Measurements from ENCODE around the gene CAMTA1.

The CAMTA1 gene

GRCh38 chr1:7000720-7001119 lies 215.5 kb downstream of the CAMTA1 start:
- H3K9me3 ChIP-seq (ENCODE audit: severe bottlenecking), result no peaks in the 10 kb centered on the region
- no peak for TF ChIP-seq CTCF (IDR thresholded peaks at IDR 0.05; ENCODE audit: poor library complexity, severe bottlenecking)
- H3K4me1 ChIP-seq (ENCODE audit: insufficient read depth, poor library complexity, severe bottlenecking), result no peaks in the 10 kb centered on the region
- no peak overlapping the region for H3K27ac ChIP-seq (ENCODE audit: poor library complexity, severe bottlenecking)
- no peak for ATAC-seq (ENCODE audit: low read depth)
- no peaks in the 10 kb centered on the region for H3K27me3 ChIP-seq (ENCODE audit: insufficient read depth, poor library complexity, severe bottlenecking)
- no peak overlapping the region for H3K4me3 ChIP-seq (ENCODE audit: severe bottlenecking)
- DNase-seq (ENCODE audit: low spot score), result no peak
- H3K36me3 ChIP-seq (ENCODE audit: low read depth), result no peaks in the 10 kb centered on the region

GRCh38 chr1:7002728-7003127 lies 217.5 kb downstream of the CAMTA1 start:
- Histone ChIP-seq H3K4me3 (ENCODE audit: severe bottlenecking) (no peak overlapping the region), H3K36me3 (ENCODE audit: low read depth) (no peaks in the 10 kb centered on the region), H3K27me3 (ENCODE audit: insufficient read depth, poor library complexity, severe bottlenecking) (no peaks in the 10 kb centered on the region), H3K9me3 (ENCODE audit: severe bottlenecking) (no peaks in the 10 kb centered on the region), H3K27ac (ENCODE audit: poor library complexity, severe bottlenecking) (no peak overlapping the region), H3K4me1 (ENCODE audit: insufficient read depth, poor library complexity, severe bottlenecking) (no peaks in the 10 kb centered on the region)
- TF ChIP-seq CTCF (IDR thresholded peaks at IDR 0.05; ENCODE audit: poor library complexity, severe bottlenecking), result no peak
- DNase-seq (ENCODE audit: low spot score) (no peak), ATAC-seq (ENCODE audit: low read depth) (no peak)

GRCh38 chr1:7003676-7004075 lies 218.4 kb downstream of the CAMTA1 start:
- peak; percentile 31; the same call in 1 of the 3 replicates for ATAC-seq (ENCODE audit: low read depth)
- Histone ChIP-seq H3K27me3 (ENCODE audit: insufficient read depth, poor library complexity, severe bottlenecking) (no peaks in the 10 kb centered on the region), H3K4me1 (ENCODE audit: insufficient read depth, poor library complexity, severe bottlenecking) (no peaks in the 10 kb centered on the region), H3K36me3 (ENCODE audit: low read depth) (no peaks in the 10 kb centered on the region), H3K27ac (ENCODE audit: poor library complexity, severe bottlenecking) (no peak overlapping the region), H3K9me3 (ENCODE audit: severe bottlenecking) (no peaks in the 10 kb centered on the region), H3K4me3 (ENCODE audit: severe bottlenecking) (no peak overlapping the region)
- DNase-seq (ENCODE audit: low spot score), result no peak
- no peak for TF ChIP-seq CTCF (IDR thresholded peaks at IDR 0.05; ENCODE audit: poor library complexity, severe bottlenecking)

GRCh38 chr1:7004181-7004580 lies 218.9 kb downstream of the CAMTA1 start:
- Histone ChIP-seq H3K36me3 (ENCODE audit: low read depth) (no peaks in the 10 kb centered on the region), H3K27me3 (ENCODE audit: insufficient read depth, poor library complexity, severe bottlenecking) (no peaks in the 10 kb centered on the region), H3K9me3 (ENCODE audit: severe bottlenecking) (no peaks in the 10 kb centered on the region), H3K27ac (ENCODE audit: poor library complexity, severe bottlenecking) (no peak overlapping the region), H3K4me1 (ENCODE audit: insufficient read depth, poor library complexity, severe bottlenecking) (no peaks in the 10 kb centered on the region), H3K4me3 (ENCODE audit: severe bottlenecking) (no peak overlapping the region)
- no peak for DNase-seq (ENCODE audit: low spot score)
- no peak for TF ChIP-seq CTCF (IDR thresholded peaks at IDR 0.05; ENCODE audit: poor library complexity, severe bottlenecking)
- no peak for ATAC-seq (ENCODE audit: low read depth)

- ATAC-seq (ENCODE audit: low read depth), result no peak
- no peaks in the 10 kb centered on the region for H3K27me3 ChIP-seq (ENCODE audit: insufficient read depth, poor library complexity, severe bottlenecking)
Observed at GRCh38 chr1:7005762-7006161, 220.5 kb downstream of the CAMTA1 start.

More at GRCh38 chr1:7005762-7006161, 220.5 kb downstream of the CAMTA1 start:
- no peak for TF ChIP-seq CTCF (IDR thresholded peaks at IDR 0.05; ENCODE audit: poor library complexity, severe bottlenecking)
- no peak overlapping the region for H3K27ac ChIP-seq (ENCODE audit: poor library complexity, severe bottlenecking)
- no peaks in the 10 kb centered on the region for H3K4me1 ChIP-seq (ENCODE audit: insufficient read depth, poor library complexity, severe bottlenecking)
- no peak for DNase-seq (ENCODE audit: low spot score)
- H3K9me3 ChIP-seq (ENCODE audit: severe bottlenecking), result no peaks in the 10 kb centered on the region
- no peaks in the 10 kb centered on the region for H3K36me3 ChIP-seq (ENCODE audit: low read depth)
- H3K4me3 ChIP-seq (ENCODE audit: severe bottlenecking), result no peak overlapping the region

Data from RWPE2 (cell line).